ENCODE data around the gene ANTKMT. TPM values are rescaled to one million over a fixed set of nuclear protein-coding genes. Genes with fewer than 3 reads are reported as not detected.

ANTKMT gene
- total and polyA plus RNA-seq, 2 of the 8 experiments (the other 6 are each of a cell fraction or from before 2014, with no cell fraction given), result 26.5 to 26.6 TPM

GRCh38 chr16:767743-768235 lies 46.8 kb downstream of the ANTKMT start:
- H3K79me2 ChIP-seq (ENCODE audit: control insufficient read depth in 1 of 2, insufficient read depth in 2 of 2, low read length in 2 of 2), result no peaks in the 10 kb centered on the region
- H3K18ac ChIP-seq (ENCODE audit: extremely low read depth, low read length), result no peak overlapping the region
- H2BK120ac ChIP-seq (replicated peaks; ENCODE audit: low read depth, low read length), result no peak overlapping the region
- no peak for FAIRE-seq
- DNase-seq (ENCODE audit: low read depth in 1 of 2, low spot score in 2 of 2), result no peak
- no peak overlapping the region for H2AFZ ChIP-seq (ENCODE audit: low read length)
- no peak overlapping the region for H3K9ac ChIP-seq (replicated peaks in 1 of 4; ENCODE audit: extremely low read depth in 1 of 4, low read depth in 3 of 4, low read length in 3 of 4)
- no peak overlapping the region for H3K23ac ChIP-seq (ENCODE audit: insufficient read length)
- H4K5ac ChIP-seq (ENCODE audit: insufficient read length, low read depth, low read length), result no peak overlapping the region
- H3K27me3 ChIP-seq (replicated peaks in 1 of 4; ENCODE audit: control insufficient read depth in 3 of 4, extremely low read depth in 1 of 4, insufficient read depth in 3 of 4, low read length in 3 of 4), result no peaks in the 10 kb centered on the region
- H4K20me1 ChIP-seq (replicated peaks in 1 of 2; ENCODE audit: control insufficient read depth in 1 of 2, insufficient read depth in 2 of 2, low read length in 2 of 2), result no peaks in the 10 kb centered on the region
- peaks cover 0 to 9% (median 6%) of the 10 kb centered on the region in 4 experiments; a peak in 5 of 7 replicates for H3K4me1 ChIP-seq (replicated peaks in 1 of 4; ENCODE audit: control insufficient read depth in 3 of 4, insufficient read depth in 4 of 4, low read length in 3 of 4)
- H4K91ac ChIP-seq (replicated peaks; ENCODE audit: insufficient read length, low read length), result no peak overlapping the region
- H3K23me2 ChIP-seq (ENCODE audit: low read depth, low read length), result no peaks in the 10 kb centered on the region; the same call in 1 of the 2 replicates
- H3K56ac ChIP-seq (replicated peaks; ENCODE audit: insufficient read length, low read depth, low read length), result no peak overlapping the region
- H3K14ac ChIP-seq (ENCODE audit: insufficient read length), result no peak overlapping the region
- H2BK20ac ChIP-seq (ENCODE audit: low read length), result no peak overlapping the region
- H3K27ac ChIP-seq (ENCODE audit: low read depth, low read length), result no peak overlapping the region
- H2BK5ac ChIP-seq (ENCODE audit: low read depth, low read length), result no peak overlapping the region
- WGBS, 2 experiments (ENCODE audit: extremely low coverage in 1 of 2, insufficient coverage in 1 of 2, insufficient read length in 1 of 2, insufficient replicate concordance in 2 of 2, low coverage in 1 of 2, low lambda C conversion rate in 2 of 2, missing lambda C conversion rate in 1 of 2), result no CpG with 5 or more reads among the region's 38 CpGs
- ChIA-PET POLR2A (ENCODE audit: partially characterized antibody) (interaction anchor here (1.8 kb wide), 1 partner anchor 52 kb away, joined by 3 read pairs; no protein-coding TSS in a partner anchor), CTCF (ENCODE audit: partially characterized antibody) (interaction anchor here (0.6 to 1.6 kb wide), 3 partner anchors 18 to 273 kb away, joined by 3 to 7 read pairs (median 4); no protein-coding TSS in a partner anchor)
- H3K4me2 ChIP-seq (ENCODE audit: insufficient read depth in 1 of 2, low read depth in 2 of 2, low read length in 2 of 2), result no peak overlapping the region
- no peak overlapping the region for H2BK15ac ChIP-seq (ENCODE audit: low read length)
- H3K36me3 ChIP-seq (ENCODE audit: control insufficient read depth in 2 of 4, insufficient read depth in 4 of 4, low read length in 3 of 4), result no peaks in the 10 kb centered on the region
- H3K4me3 ChIP-seq (ENCODE audit: extremely low read depth in 1 of 4, insufficient read depth in 2 of 4, low read depth in 3 of 4, low read length in 4 of 4), result no peak overlapping the region
- H3K79me1 ChIP-seq (ENCODE audit: low read depth, low read length), result no peaks in the 10 kb centered on the region
- no peak overlapping the region for H2BK12ac ChIP-seq (ENCODE audit: low read depth, low read length)
- H3K4ac ChIP-seq (replicated peaks; ENCODE audit: insufficient read length, low read depth, low read length), result no peak overlapping the region
- H2AK5ac ChIP-seq (ENCODE audit: low read depth, low read length), result no peak overlapping the region
- H4K8ac ChIP-seq (ENCODE audit: extremely low read depth, insufficient read depth, low read length), result no peak overlapping the region
- no peaks in the 10 kb centered on the region for H3K9me3 ChIP-seq (ENCODE audit: insufficient read depth in 2 of 2, low read depth in 1 of 2, low read length in 1 of 2)
- TF ChIP-seq SIX5 (IDR thresholded peaks at IDR 0.05; ENCODE audit: low read depth, low read length) (no peak), SUZ12 (IDR thresholded peaks at IDR 0.05; ENCODE audit: low read length) (no peak), GABPA (IDR thresholded peaks at IDR 0.05; ENCODE audit: borderline replicate concordance, insufficient read depth, low read length) (no peak), SAP30 (IDR thresholded peaks at IDR 0.05; ENCODE audit: insufficient read depth, insufficient replicate concordance, low read length) (no peak), GTF2F1 (IDR thresholded peaks at IDR 0.05; ENCODE audit: borderline replicate concordance, low read depth, low read length) (no peak), JUN (IDR thresholded peaks at IDR 0.05; ENCODE audit: low read depth, low read length) (no peak), RBBP5 (IDR thresholded peaks at IDR 0.05; ENCODE audit: borderline replicate concordance, low read depth, low read length) (no peak), CEBPB (IDR thresholded peaks at IDR 0.05; ENCODE audit: low read depth, low read length) (no peak), KDM5A (IDR thresholded peaks at IDR 0.05; ENCODE audit: low read length) (no peak), FOSL1 (IDR thresholded peaks at IDR 0.05; ENCODE audit: insufficient read depth, low read depth, low read length) (no peak), SRF (IDR thresholded peaks at IDR 0.05; ENCODE audit: low read depth, low read length) (no peak), BCL11A (IDR thresholded peaks at IDR 0.05; ENCODE audit: low read depth in 2 of 2, low read length in 2 of 2) (no peak), RXRA (IDR thresholded peaks at IDR 0.05; ENCODE audit: insufficient read depth, low read depth, low read length) (no peak), EZH2 (IDR thresholded peaks at IDR 0.05; ENCODE audit: low read depth, low read length, severe bottlenecking) (no peak)
